Breast epithelium (tissue), 4 donors: Measurements from ENCODE around the gene HPD. TPM values are rescaled to one million over a fixed set of nuclear protein-coding genes. Genes with fewer than 3 reads are reported as not detected.
A peak's percentile ranks its signal among the peaks of the same experiment; 100 is the strongest.
"Not testable (repeated sequence)": the region's sequence is repeated elsewhere in the genome, so short reads cannot be mapped to it uniquely, and the experiment has no call there.

Experiments used
- DNase-seq, 2 donors: peaks; one replicate each; pipeline ENCODE4 v3.0.0-alpha.2; 2019; ENCODE audit warnings: low spot score in 2 of 2
- H3K27ac ChIP-seq, 2 donors: fragments of 200-600 bp; sonication (generic) in 1 of 2; one replicate each; pipeline ENCODE4 v1.5.1; 2016 to 2019; ENCODE audit warnings: mild to moderate bottlenecking in 1 of 2
- H3K27me3 ChIP-seq, 2 donors: fragments of 200-600 bp; sonication (generic) in 1 of 2; one replicate each; pipeline versions ENCODE4 v1.5.1 to v1.6.0; 2017 to 2019; ENCODE audit warnings: control low read depth in 1 of 2, mild to moderate bottlenecking in 1 of 2
- H3K36me3 ChIP-seq: fragments of 200-600 bp; one replicate; pipeline ENCODE4 v1.5.1; 2019
- H3K4me1 ChIP-seq, 2 donors: fragments of 200-600 bp; sonication (generic); one replicate each; pipeline ENCODE4 v1.5.1; 2016 to 2019; ENCODE audit warnings: control low read depth in 1 of 2
- H3K4me3 ChIP-seq, 3 donors: fragments of 200-600 bp; sonication (generic); 1 replicate in 2 of 3; 2 replicates in 1 of 3; pipeline ENCODE4 v1.5.1; 2016 to 2019; ENCODE audit warnings: mild to moderate bottlenecking in 3 of 3, moderate library complexity in 2 of 3
- H3K9me3 ChIP-seq, 2 donors: fragments of 200-600 bp; sonication (generic) in 1 of 2; one replicate each; pipeline ENCODE4 v1.5.1; 2016 to 2019; ENCODE audit warnings: control low read depth in 1 of 2
- POLR2A ChIP-seq: fragments of 450-650 bp; IDR thresholded peaks from one replicate; pipeline ENCODE4 v1.6.1; 2016; ENCODE audit warnings: antibody characterized with exemption, mild to moderate bottlenecking, moderate library complexity
- POLR2AphosphoS5 ChIP-seq, 3 donors: sonication (generic); formaldehyde crosslinking; IDR thresholded peaks; one replicate each; pipeline ENCODE4 v1.6.1; 2017; ENCODE audit warnings: antibody characterized with exemption in 3 of 3
- intact Hi-C: fragments of 100-400 bp; cut with DNase I; formaldehyde crosslinking; loops from one replicate; pipeline ENCODE4 v1.15.1; 2023; ENCODE audit warnings: low total_unique reads
- total RNA-seq, 3 donors: library from RNA; depleted of rRNA; stranded (reverse); fragments of >200 nt; gene quantifications; one replicate each; pipeline ENCODE4 v1.1.0, GENCODE V29; 2016
- TF ChIP-seq, protein P1 (sequence below), 3 donors: fragments of 450-650 bp; IDR thresholded peaks; one replicate each; pipeline ENCODE4 v1.5.1; 2016 to 2017; ENCODE audit warnings: antibody characterized with exemption in 3 of 3, mild to moderate bottlenecking in 3 of 3, moderate library complexity in 3 of 3

The HPD gene
- total RNA-seq, 3 donors from 2014 or later = 0.64 to 1.6 TPM; not detected in 1

DNA sequence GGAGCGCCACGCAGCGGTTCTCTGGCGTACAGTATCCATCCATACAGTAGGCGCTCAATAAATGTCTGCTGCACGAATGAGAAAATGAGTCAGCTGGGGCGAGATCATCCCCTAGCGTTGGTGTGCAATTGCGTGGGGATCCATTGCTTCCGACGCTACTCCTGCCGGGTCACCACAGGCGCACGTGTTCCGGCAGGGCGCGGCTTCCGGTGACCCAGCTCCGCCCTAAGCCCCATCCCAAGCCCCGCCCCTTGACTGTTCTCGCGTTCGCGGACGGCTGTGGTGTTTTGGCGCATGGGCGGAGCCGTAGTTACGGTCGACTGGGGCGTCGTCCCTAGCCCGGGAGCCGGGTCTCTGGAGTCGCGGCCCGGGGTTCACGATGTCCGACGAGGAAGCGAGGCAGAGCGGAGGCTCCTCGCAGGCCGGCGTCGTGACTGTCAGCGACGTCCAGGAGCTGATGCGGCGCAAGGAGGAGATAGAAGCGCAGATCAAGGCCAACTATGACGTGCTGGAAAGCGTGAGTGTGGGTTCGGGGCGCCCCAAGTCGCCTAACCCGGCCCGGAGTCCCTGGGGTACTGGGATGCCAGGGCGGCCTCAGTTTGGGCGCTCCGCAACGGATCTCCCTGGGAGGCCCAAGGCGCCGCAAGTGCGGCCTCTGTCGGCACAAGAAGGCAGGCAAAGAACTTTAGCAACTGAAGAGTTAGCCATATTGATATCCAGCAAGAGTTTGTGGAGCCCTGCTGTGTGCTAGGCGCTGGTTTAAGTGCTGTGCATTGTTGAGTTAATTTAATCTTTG lies 30.0 kb upstream of the HPD start, which contains the start of gene PSMD9:
PSMD9 (plus strand) TSS at position 313 of the 796 bp plus-strand sequence; CDS start at position 380, 67 bp downstream.
- Histone ChIP-seq H3K9me3 (no peaks in the 10 kb centered on the region), H3K27ac (peak within 1 kb of the TSS; percentile 88 to 94), H3K4me1 (peaks cover 0 to 13% of the 10 kb centered on the region in 2 donors), H3K4me3 (peak within 1 kb of the TSS; percentile 69 to 90 (median 86)), H3K27me3 (no peaks in the 10 kb centered on the region), H3K36me3 (no peaks in the 10 kb centered on the region)
- peak; percentile 95 to 98 for DNase-seq
- intact Hi-C loops = no loop called here
- peak; percentile 25 for TF ChIP-seq POLR2A
- TF ChIP-seq, protein P1, sequence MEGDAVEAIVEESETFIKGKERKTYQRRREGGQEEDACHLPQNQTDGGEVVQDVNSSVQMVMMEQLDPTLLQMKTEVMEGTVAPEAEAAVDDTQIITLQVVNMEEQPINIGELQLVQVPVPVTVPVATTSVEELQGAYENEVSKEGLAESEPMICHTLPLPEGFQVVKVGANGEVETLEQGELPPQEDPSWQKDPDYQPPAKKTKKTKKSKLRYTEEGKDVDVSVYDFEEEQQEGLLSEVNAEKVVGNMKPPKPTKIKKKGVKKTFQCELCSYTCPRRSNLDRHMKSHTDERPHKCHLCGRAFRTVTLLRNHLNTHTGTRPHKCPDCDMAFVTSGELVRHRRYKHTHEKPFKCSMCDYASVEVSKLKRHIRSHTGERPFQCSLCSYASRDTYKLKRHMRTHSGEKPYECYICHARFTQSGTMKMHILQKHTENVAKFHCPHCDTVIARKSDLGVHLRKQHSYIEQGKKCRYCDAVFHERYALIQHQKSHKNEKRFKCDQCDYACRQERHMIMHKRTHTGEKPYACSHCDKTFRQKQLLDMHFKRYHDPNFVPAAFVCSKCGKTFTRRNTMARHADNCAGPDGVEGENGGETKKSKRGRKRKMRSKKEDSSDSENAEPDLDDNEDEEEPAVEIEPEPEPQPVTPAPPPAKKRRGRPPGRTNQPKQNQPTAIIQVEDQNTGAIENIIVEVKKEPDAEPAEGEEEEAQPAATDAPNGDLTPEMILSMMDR (IDR thresholded peaks at IDR 0.05) = peak; percentile 22 to 62 (median 59)
- TF ChIP-seq POLR2AphosphoS5 (IDR thresholded peaks at IDR 0.05) = peak; percentile 73 to 89 (median 79)

DNA sequence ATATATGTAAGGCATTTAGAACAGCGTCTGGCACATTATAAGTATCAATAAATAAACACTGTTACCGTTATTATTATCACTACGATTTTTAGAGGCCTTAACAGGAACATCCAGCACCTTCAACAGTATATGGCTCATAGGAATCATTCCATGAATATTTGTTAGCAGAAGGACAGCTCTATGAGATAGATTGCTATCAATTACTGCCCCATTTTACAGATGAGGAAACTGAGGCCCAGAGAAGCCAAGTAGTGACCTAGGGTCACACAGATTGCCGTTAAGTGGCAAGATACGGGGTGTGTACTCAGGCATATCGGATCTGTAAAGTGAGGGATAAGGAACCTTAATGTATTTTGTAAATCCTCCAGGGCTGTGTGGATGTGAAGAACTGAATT lies 29.4 kb upstream of the HPD start:
- peak overlapping the region; percentile 69 to 90 (median 86) for H3K4me3 ChIP-seq
- TF ChIP-seq, protein P1 (IDR thresholded peaks at IDR 0.05) = no peak
- TF ChIP-seq POLR2A = no peak
- no peak for TF ChIP-seq POLR2AphosphoS5 (IDR thresholded peaks at IDR 0.05)
- no peaks in the 10 kb centered on the region for H3K36me3 ChIP-seq
- H3K4me1 ChIP-seq = peaks cover 0 to 9% of the 10 kb centered on the region in 2 donors
- DNase-seq = no peak
- H3K27ac ChIP-seq = peak overlapping the region; percentile 88 to 94
- H3K27me3 ChIP-seq = no peaks in the 10 kb centered on the region
- no peaks in the 10 kb centered on the region for H3K9me3 ChIP-seq
- intact Hi-C loops = no loop called here

DNA sequence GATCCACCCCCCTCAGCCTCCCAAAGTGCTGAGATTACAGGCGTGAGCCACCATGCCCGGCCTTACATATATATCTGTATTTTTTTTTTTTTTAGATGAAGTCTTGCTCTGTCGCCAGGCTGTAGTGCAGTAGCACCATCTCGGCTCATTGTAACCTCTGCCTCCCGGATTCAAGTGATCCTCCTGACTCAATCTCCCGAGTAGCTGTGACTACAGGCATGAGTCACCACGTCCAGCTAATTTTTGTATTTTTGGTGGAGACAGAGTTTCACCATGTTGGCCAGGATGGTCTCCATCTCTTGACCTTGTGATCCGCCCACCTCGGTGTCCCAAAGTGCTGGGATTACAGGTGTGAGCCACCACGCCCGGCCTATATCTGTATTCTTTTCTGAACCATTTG lies 26.5 kb upstream of the HPD start:
- H3K36me3 ChIP-seq, H3K27ac ChIP-seq, H3K4me3 ChIP-seq, H3K4me1 ChIP-seq, H3K9me3 ChIP-seq, H3K27me3 ChIP-seq, DNase-seq, intact Hi-C loops: not testable (repeated sequence)

DNA sequence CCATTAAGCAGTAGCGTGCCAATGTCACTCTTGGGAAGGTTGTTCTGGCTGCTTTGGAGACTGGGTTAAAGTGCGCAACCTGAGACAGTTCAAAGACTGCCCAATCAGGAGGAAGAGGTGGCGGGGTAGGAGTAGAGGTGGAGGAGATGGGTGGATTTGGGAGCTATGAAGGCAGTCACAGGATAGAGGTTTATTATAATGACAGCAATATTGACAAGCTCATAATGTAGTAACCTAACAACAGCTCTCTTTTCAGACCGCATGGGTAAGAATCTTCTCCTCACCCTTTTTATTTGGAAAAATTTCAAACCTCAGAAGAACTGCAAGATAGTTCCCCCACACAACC lies 24.6 kb upstream of the HPD start:
- Histone ChIP-seq H3K4me3 (no peak overlapping the region), H3K4me1 (no peaks in the 10 kb centered on the region), H3K27ac (no peak overlapping the region), H3K27me3 (no peaks in the 10 kb centered on the region), H3K9me3 (no peaks in the 10 kb centered on the region), H3K36me3 (no peaks in the 10 kb centered on the region)
- TF ChIP-seq, protein P1 (IDR thresholded peaks at IDR 0.05) = no peak
- TF ChIP-seq POLR2A = no peak
- TF ChIP-seq POLR2AphosphoS5 (IDR thresholded peaks at IDR 0.05) = no peak
- intact Hi-C loops = no loop called here
- no peak for DNase-seq

DNA sequence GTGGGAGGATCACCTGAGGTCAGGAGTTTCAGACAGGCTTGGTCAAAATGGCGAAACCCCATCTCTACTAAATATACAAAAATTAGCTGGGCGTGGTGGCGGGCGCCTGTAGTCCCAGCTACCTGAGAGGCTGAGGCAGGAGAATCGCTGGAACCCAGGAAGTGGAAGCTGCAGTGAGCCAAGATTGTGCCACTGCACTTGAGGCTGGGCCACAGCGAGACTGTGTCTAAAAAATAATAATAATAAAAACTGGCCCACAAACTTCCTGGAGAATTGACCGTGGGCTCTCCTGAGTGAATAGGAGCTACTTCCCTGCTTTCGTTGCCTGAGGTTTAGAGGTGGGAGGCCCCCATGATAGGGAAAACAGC lies 17.4 kb upstream of the HPD start:
- not testable (repeated sequence) for H3K27ac ChIP-seq, H3K4me1 ChIP-seq, H3K27me3 ChIP-seq, H3K9me3 ChIP-seq, DNase-seq, H3K4me3 ChIP-seq, H3K36me3 ChIP-seq
- intact Hi-C loops = loop anchor here (5.0 kb wide), 1 partner anchor 641 kb away; no protein-coding TSS in a partner anchor

DNA sequence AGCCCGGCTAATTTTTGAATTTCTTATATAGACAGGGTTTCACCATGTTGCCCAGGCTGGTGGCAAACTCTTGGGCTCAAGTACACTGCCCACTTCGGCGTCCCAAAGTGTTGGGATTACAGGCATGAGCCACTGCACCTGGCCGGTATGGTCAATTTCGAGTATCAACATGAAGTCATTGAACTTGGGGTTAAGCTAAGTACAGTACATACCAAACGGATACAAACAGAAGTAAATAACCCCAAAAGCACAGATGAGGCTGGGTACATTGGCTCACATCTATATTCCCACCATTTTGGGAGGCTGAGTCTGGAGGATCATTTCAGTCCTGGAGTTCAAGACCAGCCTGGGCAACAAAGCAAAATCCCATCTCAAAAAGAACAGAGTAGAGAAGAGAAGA lies 16.9 kb upstream of the HPD start:
- no peaks in the 10 kb centered on the region for H3K27me3 ChIP-seq
- no peak overlapping the region for H3K4me3 ChIP-seq
- H3K27ac ChIP-seq = no peak overlapping the region
- H3K9me3 ChIP-seq = no peaks in the 10 kb centered on the region
- intact Hi-C loops = loop anchor here (5.0 kb wide), 1 partner anchor 642 kb away; no protein-coding TSS in a partner anchor
- no peaks in the 10 kb centered on the region for H3K4me1 ChIP-seq
- TF ChIP-seq POLR2AphosphoS5 (IDR thresholded peaks at IDR 0.05) (no peak), POLR2A (no peak)
- TF ChIP-seq, protein P1 (IDR thresholded peaks at IDR 0.05) = no peak
- no peak for DNase-seq
- H3K36me3 ChIP-seq = no peaks in the 10 kb centered on the region
